Ishikawa (cell line): ENCODE results near the gene PDCD4.

Experiments used
- CEBPB ChIP-seq: IDR thresholded peaks from 2 replicates; pipeline ENCODE4 v1.6.1; 2012
- CREB1 ChIP-seq: IDR thresholded peaks from 2 replicates; pipeline ENCODE4 v1.6.1; 2012; ENCODE audit warnings: low read depth
- EP300 ChIP-seq: IDR thresholded peaks from 2 replicates; pipeline ENCODE4 v1.6.1; 2012; ENCODE audit warnings: borderline replicate concordance
- NFIC ChIP-seq: IDR thresholded peaks from 2 replicates; pipeline ENCODE4 v1.6.1; 2012
- REST ChIP-seq: IDR thresholded peaks from 2 replicates; pipeline ENCODE4 v1.6.1; 2012; ENCODE audit warnings: low read depth, mild to moderate bottlenecking
- TAF1 ChIP-seq: IDR thresholded peaks from 2 replicates; pipeline ENCODE4 v1.6.1; 2012; ENCODE audit warnings: low read depth, mild to moderate bottlenecking
- TCF12 ChIP-seq: IDR thresholded peaks from 2 replicates; pipeline ENCODE4 v1.6.1; 2012; ENCODE audit warnings: low read depth
- TEAD4 ChIP-seq: IDR thresholded peaks from 2 replicates; pipeline ENCODE4 v1.6.1; 2012
- USF1 ChIP-seq: IDR thresholded peaks from 2 replicates; pipeline ENCODE4 v1.6.1; 2012
- YY1 ChIP-seq: IDR thresholded peaks from 2 replicates; pipeline ENCODE4 v1.6.1; 2012; ENCODE audit warnings: low read depth
- TF ChIP-seq, protein P1 (sequence below): IDR thresholded peaks from 2 replicates; pipeline ENCODE4 v1.6.1; 2012

- TF ChIP-seq TAF1 (no peak), EP300 (no peak), USF1 (no peak), TEAD4 (no peak), CEBPB (no peak), CREB1 (no peak), YY1 (no peak), TCF12 (no peak), NFIC (no peak), REST (no peak)
- TF ChIP-seq, protein P1, sequence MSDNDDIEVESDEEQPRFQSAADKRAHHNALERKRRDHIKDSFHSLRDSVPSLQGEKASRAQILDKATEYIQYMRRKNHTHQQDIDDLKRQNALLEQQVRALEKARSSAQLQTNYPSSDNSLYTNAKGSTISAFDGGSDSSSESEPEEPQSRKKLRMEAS = no peak
Observed at GRCh38 chr10:110862961-110863360, 8.8 kb upstream of the PDCD4 start.
